H1 (cell line): ENCODE results near the gene APOBEC3C. TPM values are rescaled to one million over a fixed set of nuclear protein-coding genes. Genes with fewer than 3 reads are reported as not detected.

Experiments used
- CTCF ChIA-PET: fragments of 300-600 bp; sonication (Branson Sonifier 250); formaldehyde crosslinking; loops from one replicate; lab custom pipeline; 2021; ENCODE audit not compliant: partially characterized antibody; lab: Charles Lee
- POLR2A ChIA-PET: fragments of 300-600 bp; sonication (Branson Sonifier 250); formaldehyde crosslinking; loops from one replicate; lab custom pipeline; 2021; ENCODE audit warnings: inconsistent platforms; ENCODE audit not compliant: partially characterized antibody; lab: Charles Lee
- DNase-seq, 2 experiments: peaks; one replicate each; pipeline versions ENCODE4 v3.0.0 to v3.0.0-alpha.2; 2010 to 2022; ENCODE audit warnings: low spot score in 2 of 2, low read depth in 1 of 2, mixed read lengths in 1 of 2
- FAIRE-seq: peaks from 2 replicates; lab custom pipeline; 2011; peaks lifted over from hg19 to GRCh38; lab: Jason Lieb, UNC
- H2AFZ ChIP-seq: 2 replicates; pipeline ENCODE4 v1.8.1; 2012; ENCODE audit warnings: low read length, inconsistent platforms
- H2AK5ac ChIP-seq: 2 replicates; pipeline ENCODE4 v1.6.1; 2013; ENCODE audit warnings: low read depth, low read length
- H2BK120ac ChIP-seq: replicated peaks from 2 replicates; pipeline ENCODE3; 2013; ENCODE audit warnings: low read depth, low read length, inconsistent platforms
- H2BK12ac ChIP-seq: 2 replicates; pipeline ENCODE4 v1.6.1; 2013; ENCODE audit warnings: low read depth, low read length
- H2BK15ac ChIP-seq: 2 replicates; pipeline ENCODE4 v1.6.1; 2013; ENCODE audit warnings: low read length
- H2BK20ac ChIP-seq: 2 replicates; pipeline ENCODE4 v1.6.1; 2013; ENCODE audit warnings: low read length
- H2BK5ac ChIP-seq: 2 replicates; pipeline ENCODE4 v1.6.1; 2013; ENCODE audit warnings: low read depth, low read length
- H3K14ac ChIP-seq: 2 replicates; pipeline ENCODE4 v1.6.1; 2013; ENCODE audit warnings: inconsistent platforms; ENCODE audit not compliant: insufficient read length
- H3K18ac ChIP-seq: 2 replicates; pipeline ENCODE4 v1.6.1; 2013; ENCODE audit warnings: low read length; ENCODE audit errors: extremely low read depth
- H3K23ac ChIP-seq: 2 replicates; pipeline ENCODE4 v1.6.1; 2013; ENCODE audit warnings: inconsistent platforms; ENCODE audit not compliant: insufficient read length
- H3K23me2 ChIP-seq: 2 replicates; pipeline ENCODE4 v1.6.1; 2013; ENCODE audit warnings: low read depth, low read length
- H3K27ac ChIP-seq: 2 replicates; pipeline ENCODE4 v1.6.1; 2011; ENCODE audit warnings: low read depth, low read length, inconsistent platforms
- H3K27me3 ChIP-seq, 4 experiments: replicated peaks in 1 of 4; 1 replicate in 1 of 4; 2 replicates in 3 of 4; pipeline versions ENCODE4 v1.6.1 to v1.8.1; 2011 to 2013; ENCODE audit warnings: low read length in 3 of 4, mild to moderate bottlenecking in 3 of 4, inconsistent platforms in 2 of 4, mixed read lengths in 2 of 4, moderate library complexity in 1 of 4; ENCODE audit not compliant: control insufficient read depth in 3 of 4, insufficient read depth in 3 of 4; ENCODE audit errors: extremely low read depth in 1 of 4
- H3K36me3 ChIP-seq, 4 experiments: 2 replicates each; pipeline versions ENCODE4 v1.6.1 to v1.8.1; 2011 to 2013; ENCODE audit warnings: mild to moderate bottlenecking in 4 of 4, low read length in 3 of 4, moderate library complexity in 2 of 4, control low read depth in 1 of 4, inconsistent platforms in 1 of 4; ENCODE audit not compliant: insufficient read depth in 4 of 4, control insufficient read depth in 2 of 4
- H3K4ac ChIP-seq: replicated peaks from 2 replicates; pipeline ENCODE3; 2013; ENCODE audit warnings: low read length, low read depth, mixed read lengths, inconsistent platforms; ENCODE audit not compliant: insufficient read length
- H3K4me1 ChIP-seq, 4 experiments: replicated peaks in 1 of 4; 1 replicate in 1 of 4; 2 replicates in 3 of 4; pipeline versions ENCODE4 v1.6.1 to v1.8.1; 2011 to 2013; ENCODE audit warnings: low read length in 3 of 4, inconsistent platforms in 2 of 4, mixed read lengths in 1 of 4; ENCODE audit not compliant: insufficient read depth in 4 of 4, control insufficient read depth in 3 of 4
- H3K4me2 ChIP-seq, 2 experiments: 2 replicates each; pipeline versions ENCODE4 v1.6.1 to v1.8.1; 2011 to 2013; ENCODE audit warnings: low read depth in 2 of 2, low read length in 2 of 2, control low read depth in 1 of 2, inconsistent platforms in 1 of 2, mild to moderate bottlenecking in 1 of 2; ENCODE audit not compliant: insufficient read depth in 1 of 2
- H3K4me3 ChIP-seq, 4 experiments: fragments of 200-600, 300-600 bp in 1 of 4; sonication (generic), shearing (Covaris generic), sonication (Bioruptor Twin) in 1 of 4; 2 replicates each; pipeline versions ENCODE4 v1.5.1 to v1.8.1; 2011 to 2016; ENCODE audit warnings: low read length in 4 of 4, low read depth in 3 of 4, control low read depth in 2 of 4, inconsistent platforms in 2 of 4, mild to moderate bottlenecking in 2 of 4, mixed read lengths in 1 of 4, moderate library complexity in 1 of 4; ENCODE audit not compliant: insufficient read depth in 2 of 4; ENCODE audit errors: extremely low read depth in 1 of 4
- H3K56ac ChIP-seq: replicated peaks from 2 replicates; pipeline ENCODE3; 2013; ENCODE audit warnings: low read depth, mild to moderate bottlenecking, mixed read lengths, low read length, inconsistent platforms; ENCODE audit not compliant: insufficient read length
- H3K79me1 ChIP-seq: 2 replicates; pipeline ENCODE4 v1.6.1; 2013; ENCODE audit warnings: low read depth, low read length, control low read depth
- H3K79me2 ChIP-seq, 2 experiments: 2 replicates each; pipeline versions ENCODE4 v1.6.1 to v1.8.1; 2012 to 2013; ENCODE audit warnings: low read length in 2 of 2, mild to moderate bottlenecking in 2 of 2, inconsistent platforms in 1 of 2; ENCODE audit not compliant: insufficient read depth in 2 of 2, control insufficient read depth in 1 of 2
- H3K9ac ChIP-seq, 4 experiments: replicated peaks in 1 of 4; 1 replicate in 1 of 4; 2 replicates in 3 of 4; pipeline versions ENCODE4 v1.6.1 to v1.8.1; 2011 to 2013; ENCODE audit warnings: low read depth in 3 of 4, low read length in 3 of 4, control low read depth in 2 of 4, mild to moderate bottlenecking in 2 of 4, moderate library complexity in 2 of 4, inconsistent platforms in 1 of 4; ENCODE audit errors: extremely low read depth in 1 of 4
- H3K9me3 ChIP-seq, 2 experiments: 2 replicates each; pipeline versions ENCODE4 v1.6.1 to v1.8.1; 2012 to 2013; ENCODE audit warnings: mild to moderate bottlenecking in 2 of 2, moderate library complexity in 2 of 2, control low read depth in 1 of 2, inconsistent platforms in 1 of 2, low read depth in 1 of 2, low read length in 1 of 2, mixed read lengths in 1 of 2; ENCODE audit not compliant: insufficient read depth in 2 of 2
- H4K20me1 ChIP-seq, 2 experiments: replicated peaks in 1 of 2; 2 replicates each; pipeline versions ENCODE3 to v1.8.1; 2011 to 2013; ENCODE audit warnings: inconsistent platforms in 2 of 2, low read length in 2 of 2, mild to moderate bottlenecking in 1 of 2; ENCODE audit not compliant: insufficient read depth in 2 of 2, control insufficient read depth in 1 of 2
- H4K5ac ChIP-seq: 2 replicates; pipeline ENCODE4 v1.6.1; 2013; ENCODE audit warnings: low read length, low read depth, mixed read lengths, inconsistent platforms; ENCODE audit not compliant: insufficient read length
- H4K8ac ChIP-seq: 2 replicates; pipeline ENCODE4 v1.8.0; 2013; ENCODE audit warnings: mild to moderate bottlenecking, moderate library complexity, low read length, inconsistent platforms; ENCODE audit not compliant: insufficient read depth; ENCODE audit errors: extremely low read depth
- H4K91ac ChIP-seq: replicated peaks from 2 replicates; pipeline ENCODE3; 2013; ENCODE audit warnings: low read length, mixed read lengths, inconsistent platforms; ENCODE audit not compliant: insufficient read length
- ASH2L ChIP-seq: fragments of 200-600, 300-600 bp; sonication (generic); IDR thresholded peaks from one replicate; pipeline ENCODE4 v1.7.1; 2017; ENCODE audit warnings: low read length
- CHD2 ChIP-seq: IDR thresholded peaks from 2 replicates; pipeline ENCODE4 v1.6.1; 2012; ENCODE audit warnings: low read length, improper control_type of control experiment
- EGR1 ChIP-seq: IDR thresholded peaks from 2 replicates; pipeline ENCODE4 v1.6.1; 2011; ENCODE audit warnings: low read depth, low read length, borderline replicate concordance
- GABPA ChIP-seq: IDR thresholded peaks from 2 replicates; pipeline ENCODE4 v1.6.1; 2011; ENCODE audit warnings: mild to moderate bottlenecking, low read length, moderate library complexity, borderline replicate concordance; ENCODE audit not compliant: insufficient read depth
- KDM4A ChIP-seq: IDR thresholded peaks from one replicate; pipeline ENCODE4 v1.7.1; 2012; ENCODE audit warnings: low read depth, mild to moderate bottlenecking, moderate library complexity, low read length, inconsistent platforms; ENCODE audit not compliant: severe bottlenecking
- PHF8 ChIP-seq: fragments of 200-600 bp; sonication (generic); conservative IDR thresholded peaks from 2 replicates; pipeline ENCODE4 v1.7.1; 2012; ENCODE audit warnings: low read depth, mild to moderate bottlenecking, inconsistent platforms, low read length, moderate library complexity
- RBBP5 ChIP-seq: IDR thresholded peaks from 2 replicates; pipeline ENCODE4 v1.7.1; 2012; ENCODE audit warnings: low read depth, mild to moderate bottlenecking, inconsistent platforms, low read length, moderate library complexity, borderline replicate concordance
- SAP30 ChIP-seq: fragments of 300-600 bp; sonication (generic); IDR thresholded peaks from 2 replicates; pipeline ENCODE4 v1.7.1; 2012; ENCODE audit warnings: low read length, moderate library complexity, mild to moderate bottlenecking, inconsistent platforms; ENCODE audit not compliant: insufficient read depth, insufficient replicate concordance
- SP1 ChIP-seq: IDR thresholded peaks from 2 replicates; pipeline ENCODE4 v1.6.1; 2011; ENCODE audit warnings: low read depth, low read length
- TAF1 ChIP-seq: IDR thresholded peaks from 2 replicates; pipeline ENCODE4 v1.6.1; 2011; ENCODE audit warnings: mild to moderate bottlenecking, low read depth, low read length
- WGBS, 2 experiments: shearing (Covaris generic) in 1 of 2; methylation state at CpG; one replicate each; pipeline versions ENCODE4 v1.1.6 to v1.1.7; 2013 to 2015; ENCODE audit warnings: low lambda C conversion rate in 2 of 2, mixed read lengths in 2 of 2, inconsistent platforms in 1 of 2, low coverage in 1 of 2, missing lambda C conversion rate in 1 of 2; ENCODE audit not compliant: insufficient replicate concordance in 2 of 2, insufficient coverage in 1 of 2, insufficient read length in 1 of 2; ENCODE audit errors: extremely low coverage in 1 of 2, missing lambda C conversion rate in 1 of 2; 5-methylcytosine and 5-hydroxymethylcytosine counted together
- polyA plus RNA-seq, 7 experiments: library from polyadenylated mRNA; depleted of rRNA in 3 of 7; stranded (reverse) in 5 of 7; unstranded in 2 of 7; fragments of >200 nt in 5 of 7; fragments of 200-250 nt in 2 of 7; gene quantifications; 1 replicate in 5 of 7; 2 replicates in 1 of 7; 4 replicates in 1 of 7; pipeline versions ENCODE4 v1.2.1 to v1.2.3, GENCODE V29; 2011 to 2013; ENCODE audit warnings: missing spikeins in 2 of 7, mixed read lengths in 2 of 7
- total RNA-seq: library from RNA; stranded (reverse); fragmentation: NEBNext Ultra II Directional; extraction: Animal tissue kit (Norgen Biotek cat#: 25700); gene quantifications from 2 replicates; pipeline ENCODE4 v1.2.1, GENCODE V29; 2021
- TF ChIP-seq, protein P1 (sequence below): IDR thresholded peaks from 2 replicates; pipeline ENCODE4 v1.6.1; 2011; ENCODE audit warnings: low read length, improper control_type of control experiment

The APOBEC3C gene
- total and polyA plus RNA-seq, 2 of the 8 experiments (the other 6 are each of a cell fraction or from before 2014, with no cell fraction given), result 20.3 to 23.3 TPM

DNA sequence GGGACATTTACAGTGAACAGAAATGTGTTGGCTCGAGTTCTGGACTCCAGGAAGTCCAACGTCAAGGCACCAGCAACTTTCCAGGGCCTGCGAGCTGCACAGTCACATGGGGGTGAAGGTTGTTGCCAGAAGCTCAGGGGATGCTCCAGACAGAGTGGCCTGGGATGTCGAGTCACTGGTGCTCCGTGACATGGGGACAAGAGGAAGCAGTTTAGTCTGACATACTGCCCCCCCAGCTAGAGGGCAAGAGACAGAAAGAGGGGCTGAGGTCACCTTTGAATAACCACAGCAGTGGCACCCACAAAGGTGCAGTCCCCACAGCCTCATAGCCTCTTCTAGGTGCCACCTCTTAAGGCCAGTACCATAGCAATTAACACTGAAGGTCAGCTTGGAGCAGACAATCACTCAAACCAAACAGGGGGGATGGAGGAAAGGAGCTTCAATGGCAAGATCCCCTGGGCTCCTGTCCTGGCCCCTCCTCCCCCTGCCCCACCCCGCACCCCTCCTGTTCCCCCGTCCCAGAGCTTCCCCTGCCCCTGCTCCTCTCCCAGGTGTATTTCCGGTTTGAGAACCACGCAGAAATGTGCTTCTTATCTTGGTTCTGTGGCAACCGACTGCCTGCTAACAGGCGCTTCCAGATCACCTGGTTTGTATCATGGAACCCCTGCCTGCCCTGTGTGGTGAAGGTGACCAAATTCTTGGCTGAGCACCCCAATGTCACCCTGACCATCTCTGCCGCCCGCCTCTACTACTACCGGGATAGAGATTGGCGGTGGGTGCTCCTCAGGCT, 10.7 kb downstream of the APOBEC3C start:
- CTCF ChIA-PET, result no interaction called here
- no peaks in the 10 kb centered on the region for H4K20me1 ChIP-seq
- no peak overlapping the region for H2AK5ac ChIP-seq
- H3K79me2 ChIP-seq, result no peaks in the 10 kb centered on the region
- no peak overlapping the region for H3K14ac ChIP-seq
- H3K18ac ChIP-seq, result no peak overlapping the region
- no peak overlapping the region for H3K27ac ChIP-seq
- no peak overlapping the region for H2BK5ac ChIP-seq
- WGBS, 2 experiments, result 96% methylated on average over 14 of the region's 15 CpGs; no CpG with 5 or more reads in 1 of the 2 experiments
- H3K9me3 ChIP-seq, result no peaks in the 10 kb centered on the region
- H3K9ac ChIP-seq, result no peak overlapping the region; a peak in 1 of 7 replicates
- no peak overlapping the region for H2AFZ ChIP-seq
- H2BK20ac ChIP-seq, result no peak overlapping the region
- FAIRE-seq (no peak), DNase-seq (no peak)
- no peaks in the 10 kb centered on the region for H3K27me3 ChIP-seq
- no peak overlapping the region for H3K4me2 ChIP-seq
- H4K91ac ChIP-seq, result no peak overlapping the region
- H3K4me1 ChIP-seq, result peaks cover 0 to 17% (median 3%) of the 10 kb centered on the region in 4 experiments; a peak in 2 of 7 replicates
- H4K5ac ChIP-seq, result no peak overlapping the region
- H3K23me2 ChIP-seq, result no peaks in the 10 kb centered on the region; the same call in 1 of the 2 replicates
- H2BK15ac ChIP-seq, result no peak overlapping the region
- H3K79me1 ChIP-seq, result 0 out of 2 replicates have a peak, but pooled peaks cover 2% of the 10 kb centered on the region
- no peak overlapping the region for H3K23ac ChIP-seq
- H3K4ac ChIP-seq, result no peak overlapping the region
- H2BK120ac ChIP-seq, result no peak overlapping the region
- H3K4me3 ChIP-seq, result no peak overlapping the region
- no peak overlapping the region for H2BK12ac ChIP-seq
- no peak overlapping the region for H4K8ac ChIP-seq
- H3K56ac ChIP-seq, result no peak overlapping the region
- POLR2A ChIA-PET, result no interaction called here
- peaks cover 0 to 2% (median 0%) of the 10 kb centered on the region in 4 experiments; a peak in 2 of 8 replicates for H3K36me3 ChIP-seq
- TF ChIP-seq ASH2L, result no peak
- no peak for TF ChIP-seq RBBP5
- no peak for TF ChIP-seq CHD2
- TF ChIP-seq SP1, result no peak
- TF ChIP-seq EGR1, result no peak
- TF ChIP-seq GABPA, result no peak
- no peak for TF ChIP-seq SAP30
- no peak for TF ChIP-seq KDM4A
- TF ChIP-seq, protein P1, sequence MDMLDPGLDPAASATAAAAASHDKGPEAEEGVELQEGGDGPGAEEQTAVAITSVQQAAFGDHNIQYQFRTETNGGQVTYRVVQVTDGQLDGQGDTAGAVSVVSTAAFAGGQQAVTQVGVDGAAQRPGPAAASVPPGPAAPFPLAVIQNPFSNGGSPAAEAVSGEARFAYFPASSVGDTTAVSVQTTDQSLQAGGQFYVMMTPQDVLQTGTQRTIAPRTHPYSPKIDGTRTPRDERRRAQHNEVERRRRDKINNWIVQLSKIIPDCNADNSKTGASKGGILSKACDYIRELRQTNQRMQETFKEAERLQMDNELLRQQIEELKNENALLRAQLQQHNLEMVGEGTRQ, result no peak
- no peak for TF ChIP-seq PHF8
- TF ChIP-seq TAF1, result no peak
